Stimulated activated CD4-positive, alpha-beta T cell treated with anti-CD3 and anti-CD28 coated beads, Interleukin-1b, Interleukin-23, amount 100 ng/mL, for 48 hours (primary cell): ENCODE results near the gene CD40.

Source experiments
- DNase-seq: peaks from one replicate; pipeline ENCODE4 v3.0.0-alpha.2; 2020

Gene CD40

DNA sequence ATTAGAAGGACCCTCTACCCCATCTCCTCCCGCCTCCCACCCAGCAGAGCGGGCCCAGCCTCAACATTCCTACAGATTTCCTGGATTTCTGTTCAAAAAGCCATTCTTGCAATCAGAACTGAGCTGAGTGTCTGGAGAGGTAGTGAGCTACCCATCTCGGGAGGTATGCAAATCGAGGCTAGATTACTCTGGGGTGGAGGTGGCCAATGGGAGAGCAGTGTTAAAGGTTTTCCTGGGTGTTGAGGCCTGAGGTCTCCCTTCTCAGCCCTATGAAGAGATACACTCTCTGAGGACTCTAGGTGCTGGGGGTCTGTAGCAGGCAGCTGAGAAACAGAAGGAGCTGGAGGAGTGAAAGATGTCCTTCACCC, 57.0 kb downstream of the CD40 start:
- DNase-seq, result no peak

DNA sequence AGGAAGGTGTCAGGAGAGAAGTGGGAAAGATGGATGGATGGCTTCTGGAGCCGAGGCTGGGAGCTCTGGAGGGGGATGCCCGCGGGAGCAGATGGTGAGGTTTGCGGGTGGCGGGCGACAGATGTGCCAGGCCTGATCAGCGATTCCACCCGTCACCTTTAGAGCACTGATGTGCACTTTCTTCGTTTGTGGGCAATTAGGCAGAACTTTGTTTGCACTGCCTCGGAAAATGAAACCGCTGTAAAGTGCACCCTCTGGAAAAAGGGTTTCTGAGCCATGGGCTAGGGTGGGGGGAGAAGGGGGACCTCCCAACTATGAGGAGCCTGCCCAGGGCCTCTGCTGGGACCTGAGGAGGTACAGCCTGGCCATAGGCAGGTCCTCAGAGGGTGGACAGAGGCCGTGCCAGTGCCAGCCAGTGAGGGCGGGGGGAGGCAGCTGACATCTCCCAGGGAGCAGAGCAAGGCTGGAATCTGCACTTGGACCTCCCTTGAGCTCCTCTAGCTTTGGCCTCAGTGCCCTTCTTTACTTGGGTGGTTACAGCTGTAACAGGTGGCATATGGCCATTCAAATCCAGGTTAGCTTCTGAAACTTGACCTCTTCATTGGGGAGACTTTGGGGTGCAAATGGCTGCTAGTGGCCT, 58.7 kb downstream of the CD40 start:
- DNase-seq, result no peak

DNA sequence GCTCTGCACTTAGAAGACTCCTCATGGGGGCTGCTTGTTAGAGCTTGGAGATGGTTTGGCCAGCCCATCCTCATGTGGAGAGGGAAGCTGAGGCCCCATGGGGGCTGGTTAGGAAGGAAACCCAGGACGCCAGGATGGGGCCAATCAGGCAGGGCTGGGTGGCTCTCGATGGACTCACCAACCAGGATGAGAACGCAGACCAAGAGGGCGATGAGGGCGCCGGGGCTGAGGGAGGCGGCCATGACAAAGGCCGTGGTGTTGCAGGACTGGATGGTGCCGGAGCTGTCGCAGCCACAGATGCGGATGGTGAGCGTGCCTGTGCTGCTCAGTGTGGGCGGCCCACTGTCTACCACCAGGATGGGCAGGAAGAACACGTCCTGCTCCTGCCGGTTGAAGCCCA, 59.7 kb downstream of the CD40 start:
- no peak for DNase-seq

DNA sequence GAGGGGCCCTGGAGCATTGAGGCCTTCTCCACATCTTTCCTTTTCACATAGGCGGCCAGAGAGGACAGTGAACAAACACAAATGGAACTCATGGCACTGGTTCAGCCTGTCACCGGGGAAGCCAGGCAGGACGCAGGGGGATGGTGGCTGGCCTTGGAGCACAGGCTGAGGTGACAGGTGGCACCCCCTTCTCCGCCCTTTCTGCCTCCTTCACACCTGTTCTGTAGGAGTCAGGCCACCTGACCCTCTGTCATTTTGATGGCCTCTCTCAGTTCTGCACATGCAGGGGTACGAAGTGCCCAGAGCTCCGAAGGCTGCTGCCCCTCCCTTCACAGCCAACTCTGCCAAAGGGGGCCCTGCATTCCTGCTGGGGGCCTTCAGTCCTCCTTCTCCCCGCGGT, 60.8 kb downstream of the CD40 start:
- no peak for DNase-seq
